GM12878 (cell line): ENCODE measurements around the gene SCT. TPM values are rescaled to one million over a fixed set of nuclear protein-coding genes. Genes with fewer than 3 reads are reported as not detected.

Experiments
- CBX5 ChIP-seq: sonication (generic); IDR thresholded peaks from 2 replicates; pipeline ENCODE4 v1.6.1; 2016; ENCODE audit warnings: low read depth, moderate library complexity, mild to moderate bottlenecking, inconsistent platforms
- E4F1 ChIP-seq: fragments of 450-650 bp; IDR thresholded peaks from 2 replicates; pipeline ENCODE4 v1.6.1; 2018; ENCODE audit warnings: borderline replicate concordance, mild to moderate bottlenecking; ENCODE audit not compliant: partially characterized antibody
- EED ChIP-seq: sonication (generic); IDR thresholded peaks from 2 replicates; pipeline ENCODE4 v1.6.1; 2016; ENCODE audit warnings: antibody characterized with exemption, low read depth
- HCFC1 ChIP-seq: fragments of 150-350 bp; IDR thresholded peaks from 2 replicates; pipeline ENCODE4 v1.6.1; 2014; ENCODE audit warnings: low read length
- IKZF2 ChIP-seq, 2 experiments: fragments of 450-650 bp; IDR thresholded peaks; 2 replicates each; pipeline ENCODE4 v1.6.1; 2017; ENCODE audit warnings: mild to moderate bottlenecking in 2 of 2, moderate library complexity in 2 of 2
- JUND ChIP-seq: IDR thresholded peaks from 2 replicates; pipeline ENCODE4 v1.6.1; 2012; ENCODE audit warnings: low read depth, mild to moderate bottlenecking, low read length, improper control_type of control experiment, moderate library complexity
- MLLT1 ChIP-seq: fragments of 450-650 bp; IDR thresholded peaks from 2 replicates; pipeline ENCODE4 v1.6.1; 2016; ENCODE audit warnings: mild to moderate bottlenecking
- MYB ChIP-seq: fragments of 150-350 bp; IDR thresholded peaks from 2 replicates; pipeline ENCODE4 v1.6.1; 2014; ENCODE audit warnings: mild to moderate bottlenecking, low read depth, low read length, borderline replicate concordance
- NFXL1 ChIP-seq: fragments of 450-650 bp; IDR thresholded peaks from 2 replicates; pipeline ENCODE4 v1.6.1; 2017; ENCODE audit warnings: antibody characterized with exemption, mild to moderate bottlenecking, borderline replicate concordance
- NKRF ChIP-seq: fragments of 450-650 bp; conservative IDR thresholded peaks from 2 replicates; pipeline ENCODE4 v1.6.1; 2017; ENCODE audit warnings: mild to moderate bottlenecking, moderate library complexity
- RAD51 ChIP-seq: fragments of 450-650 bp; IDR thresholded peaks from 2 replicates; pipeline ENCODE4 v1.6.1; 2016; ENCODE audit warnings: moderate library complexity, mild to moderate bottlenecking, inconsistent platforms
- ZBED1 ChIP-seq: IDR thresholded peaks from 2 replicates; pipeline ENCODE4 v1.6.1; 2016; ENCODE audit warnings: borderline replicate concordance
- ZBTB11 ChIP-seq: fragments of 450-650 bp; formaldehyde crosslinking; IDR thresholded peaks from 2 replicates; pipeline ENCODE4 v1.5.0; 2022; ENCODE audit warnings: mild to moderate bottlenecking, missing genetic modification characterization
- ZNF274 ChIP-seq: IDR thresholded peaks from one replicate; pipeline ENCODE4 v1.8.0; 2011; ENCODE audit not compliant: insufficient read length, insufficient read depth
- ZNF687 ChIP-seq: fragments of 450-650 bp; IDR thresholded peaks from 2 replicates; pipeline ENCODE4 v1.6.1; 2017; ENCODE audit warnings: mild to moderate bottlenecking, moderate library complexity
- polyA plus RNA-seq, 11 experiments: library from polyadenylated mRNA; depleted of rRNA in 4 of 11; unstranded in 6 of 11; stranded (reverse) in 5 of 11; fragments of >200 nt; fragmentation: Nextera tagmentation in 4 of 11; fragmentation: Illumina TruSeq in 1 of 11; extraction: Ambion mirVana in 4 of 11; extraction: Trizol in 1 of 11; gene quantifications; 1 replicate in 1 of 11; 2 replicates in 10 of 11; pipeline versions ENCODE4 v1.2.1 to v1.2.3, GENCODE V29; 2011 to 2016; ENCODE audit warnings: inconsistent platforms in 2 of 11, missing spikeins in 2 of 11, low read depth in 1 of 11
- total RNA-seq, 4 experiments: library from RNA; depleted of rRNA in 3 of 4; stranded (reverse); fragments of >200 nt in 3 of 4; fragmentation: Illumina TruSeq in 1 of 4; extraction: Trizol in 1 of 4; gene quantifications; 2 replicates each; pipeline versions ENCODE4 v1.2.1 to v1.2.3, GENCODE V29; 2013 to 2021

SCT gene
- total and polyA plus RNA-seq, 10 of the 15 experiments (the other 5 are each of a cell fraction or from before 2014, with no cell fraction given): not detected

- no peak; the same call in 1 of the 2 replicates for TF ChIP-seq NKRF
- TF ChIP-seq IKZF2 (IDR thresholded peaks at IDR 0.05): peak; percentile 20 to 55
- 0 out of 2 replicates have a peak, but pooled peaks have one; percentile 24 for TF ChIP-seq MYB
- no peak; the same call in 1 of the 2 replicates for TF ChIP-seq ZBED1
- TF ChIP-seq RAD51: no peak
- no peak for TF ChIP-seq MLLT1
- peak; percentile 7; the same call in 1 of the 2 replicates for TF ChIP-seq EED
- peak; percentile 18; the same call in 1 of the 2 replicates for TF ChIP-seq HCFC1
- no peak for TF ChIP-seq JUND
- no peak for TF ChIP-seq CBX5
- TF ChIP-seq NFXL1: no peak
- no peak for TF ChIP-seq E4F1
- no peak for TF ChIP-seq ZNF274
- TF ChIP-seq ZNF687: peak; percentile 40; the same call in 1 of the 2 replicates
- TF ChIP-seq ZBTB11: peak; percentile 12; the same call in 1 of the 2 replicates
Observed at GRCh38 chr11:615504-616319, 11.3 kb downstream of the SCT start, which contains the start of gene IRF7 (continued).
